ENCODE results near the gene FAM90A26.
"Not testable (repeated sequence)": the region's sequence is repeated elsewhere in the genome, so short reads cannot be mapped to it uniquely, and the experiment has no call there.

The FAM90A26 gene

GRCh38 chr4:9155101-9155886, 14.9 kb upstream of the FAM90A26 start:
- not testable (repeated sequence) for DNase-seq (ENCODE audit: low read depth in 1 of 2, low spot score in 1 of 2); H3K27me3 ChIP-seq (ENCODE audit: insufficient read depth, poor library complexity, severe bottlenecking); H3K27ac ChIP-seq (replicated peaks); H3K4me3 ChIP-seq (replicated peaks; ENCODE audit: insufficient read depth, low read length)

GRCh38 chr4:9158392-9158791, 11.8 kb upstream of the FAM90A26 start:
- not testable (repeated sequence) for H3K4me3 ChIP-seq (replicated peaks; ENCODE audit: insufficient read depth, low read length); H3K27ac ChIP-seq (replicated peaks); DNase-seq (ENCODE audit: low read depth in 1 of 2, low spot score in 1 of 2); H3K27me3 ChIP-seq (ENCODE audit: insufficient read depth, poor library complexity, severe bottlenecking)

GRCh38 chr4:9160046-9160445, 10.2 kb upstream of the FAM90A26 start:
- H3K4me3 ChIP-seq (replicated peaks; ENCODE audit: insufficient read depth, low read length); H3K27ac ChIP-seq (replicated peaks); DNase-seq (ENCODE audit: low read depth in 1 of 2, low spot score in 1 of 2); H3K27me3 ChIP-seq (ENCODE audit: insufficient read depth, poor library complexity, severe bottlenecking): not testable (repeated sequence)

GRCh38 chr4:9165990-9166389, 4.2 kb upstream of the FAM90A26 start:
- DNase-seq (ENCODE audit: low read depth in 1 of 2, low spot score in 1 of 2) = not testable (repeated sequence)

GRCh38 chr4:9210357-9210756, 40.1 kb downstream of the FAM90A26 start, which contains the start of gene USP17L10:
TSS of gene USP17L10 (plus strand) at chr4:9210657. CDS start at chr4:9210657, 0 bp downstream.
- not testable (repeated sequence) for H3K27me3 ChIP-seq (ENCODE audit: insufficient read depth, poor library complexity, severe bottlenecking); DNase-seq (ENCODE audit: low read depth in 1 of 2, low spot score in 1 of 2); H3K27ac ChIP-seq (replicated peaks); H3K4me3 ChIP-seq (replicated peaks; ENCODE audit: insufficient read depth, low read length)

More at GRCh38 chr4:9165990-9166389, 4.2 kb upstream of the FAM90A26 start:
- not testable (repeated sequence) for H3K4me3 ChIP-seq (replicated peaks; ENCODE audit: insufficient read depth, low read length); H3K27ac ChIP-seq (replicated peaks); H3K27me3 ChIP-seq (ENCODE audit: insufficient read depth, poor library complexity, severe bottlenecking)

- not testable (repeated sequence) for H3K4me3 ChIP-seq (replicated peaks; ENCODE audit: insufficient read depth, low read length); H3K27me3 ChIP-seq (ENCODE audit: insufficient read depth, poor library complexity, severe bottlenecking); H3K27ac ChIP-seq (replicated peaks)
- DNase-seq (ENCODE audit: low read depth in 1 of 2, low spot score in 1 of 2) = peak in 1 of 2 experiments; percentile 0
Measured at GRCh38 chr4:9214701-9215100, 44.5 kb downstream of the FAM90A26 start.

- H3K27ac ChIP-seq (replicated peaks); H3K27me3 ChIP-seq (ENCODE audit: insufficient read depth, poor library complexity, severe bottlenecking); DNase-seq (ENCODE audit: low read depth in 1 of 2, low spot score in 1 of 2); H3K4me3 ChIP-seq (replicated peaks; ENCODE audit: insufficient read depth, low read length): not testable (repeated sequence)
Measured at GRCh38 chr4:9215105-9215504, 44.9 kb downstream of the FAM90A26 start, which contains the start of gene USP17L11. TSS of gene USP17L11 (plus strand) at chr4:9215405. CDS start at chr4:9215405, 0 bp downstream.

- DNase-seq (ENCODE audit: low read depth in 1 of 2, low spot score in 1 of 2); H3K4me3 ChIP-seq (replicated peaks; ENCODE audit: insufficient read depth, low read length); H3K27me3 ChIP-seq (ENCODE audit: insufficient read depth, poor library complexity, severe bottlenecking); H3K27ac ChIP-seq (replicated peaks): not testable (repeated sequence)
Measured at GRCh38 chr4:9219852-9220251, 49.6 kb downstream of the FAM90A26 start, which contains the start of gene USP17L12. TSS of gene USP17L12 (plus strand) at chr4:9220152. CDS start at chr4:9220152, 0 bp downstream.

- not testable (repeated sequence) for H3K4me3 ChIP-seq (replicated peaks; ENCODE audit: insufficient read depth, low read length); DNase-seq (ENCODE audit: low read depth in 1 of 2, low spot score in 1 of 2); H3K27me3 ChIP-seq (ENCODE audit: insufficient read depth, poor library complexity, severe bottlenecking); H3K27ac ChIP-seq (replicated peaks)
Measured at GRCh38 chr4:9224596-9224995, 54.4 kb downstream of the FAM90A26 start, which contains the start of gene USP17L13. TSS of gene USP17L13 (plus strand) at chr4:9224896. CDS start at chr4:9224896, 0 bp downstream.
